CD4-positive, alpha-beta memory T cell (primary cell): ENCODE results near the gene EEFSEC. TPM values are rescaled to one million over a fixed set of nuclear protein-coding genes. Genes with fewer than 3 reads are reported as not detected.
A peak's percentile ranks its signal among the peaks of the same experiment; 100 is the strongest.

Source experiments
- CTCF ChIA-PET: fragments of 350-600 bp; sonication (Branson Sonifier 250); formaldehyde crosslinking; loops from one replicate; lab custom pipeline; 2021; ENCODE audit warnings: inconsistent platforms; ENCODE audit not compliant: partially characterized antibody; lab: Charles Lee
- POLR2A ChIA-PET: fragments of 350-600 bp; sonication (Branson Sonifier 250); formaldehyde crosslinking; loops from one replicate; lab custom pipeline; 2021; ENCODE audit not compliant: partially characterized antibody; lab: Charles Lee
- DNase-seq, 5 donors: peaks; one replicate each; pipeline versions ENCODE4 v3.0.0 to v3.0.0-alpha.2; 2020 to 2022; ENCODE audit warnings: mixed read lengths in 1 of 5
- H3K27ac ChIP-seq: one replicate; pipeline ENCODE4 v1.7.0; 2013; ENCODE audit warnings: low read depth, low read length
- H3K27me3 ChIP-seq: 2 replicates; pipeline ENCODE4 v1.7.0; 2013; ENCODE audit warnings: mild to moderate bottlenecking, low read length, moderate library complexity; ENCODE audit not compliant: insufficient read depth
- H3K36me3 ChIP-seq: 2 replicates; pipeline ENCODE4 v1.7.0; 2013; ENCODE audit warnings: mild to moderate bottlenecking, low read length, moderate library complexity; ENCODE audit not compliant: insufficient read depth
- H3K4me1 ChIP-seq: 2 replicates; pipeline ENCODE4 v1.7.0; 2013; ENCODE audit warnings: mild to moderate bottlenecking, low read length, moderate library complexity; ENCODE audit not compliant: insufficient read depth
- H3K4me3 ChIP-seq, 2 donors: one replicate each; pipeline ENCODE4 v1.7.0; 2013; ENCODE audit warnings: low read length in 2 of 2, mild to moderate bottlenecking in 1 of 2
- H3K9me3 ChIP-seq, 2 donors: one replicate each; pipeline ENCODE4 v1.7.0; 2013; ENCODE audit warnings: low read length in 2 of 2, control low read depth in 1 of 2; ENCODE audit not compliant: control insufficient read depth in 1 of 2
- H3K27ac Mint-ChIP-seq, 7 donors: one replicate each; pipeline ENCODE4 v1.8.0; 2020 to 2021; ENCODE audit warnings: mixed read lengths in 7 of 7, mild to moderate bottlenecking in 6 of 7, inconsistent platforms in 3 of 7, moderate library complexity in 3 of 7
- H3K27me3 Mint-ChIP-seq, 2 donors: one replicate each; pipeline ENCODE4 v1.8.0; 2020 to 2021; ENCODE audit warnings: mixed read lengths in 2 of 2
- H3K36me3 Mint-ChIP-seq, 2 donors: one replicate each; pipeline ENCODE4 v1.8.0; 2020 to 2021; ENCODE audit warnings: mixed read lengths in 2 of 2, inconsistent platforms in 1 of 2, mild to moderate bottlenecking in 1 of 2
- H3K4me1 Mint-ChIP-seq, 4 donors: one replicate each; pipeline ENCODE4 v1.8.0; 2020 to 2021; ENCODE audit warnings: mixed read lengths in 4 of 4, mild to moderate bottlenecking in 1 of 4
- H3K4me3 Mint-ChIP-seq, 8 donors: one replicate each; pipeline ENCODE4 v1.8.0; 2020 to 2021; ENCODE audit warnings: mixed read lengths in 8 of 8, mild to moderate bottlenecking in 7 of 8, moderate library complexity in 6 of 8, inconsistent platforms in 3 of 8
- H3K9me3 Mint-ChIP-seq, 8 donors: one replicate each; pipeline ENCODE4 v1.8.0; 2020 to 2021; ENCODE audit warnings: mixed read lengths in 8 of 8, mild to moderate bottlenecking in 5 of 8, inconsistent platforms in 3 of 8, moderate library complexity in 1 of 8
- intact Hi-C: fragments of 100-400 bp; cut with micrococcal nuclease; formaldehyde crosslinking; loops from one replicate; pipeline ENCODE4 v1.15.1; 2023
- polyA plus RNA-seq, 2 donors: library from polyadenylated mRNA; unstranded; fragments of 300-500 nt; fragmentation: Illumina TruSeq; gene quantifications; one replicate each; pipeline ENCODE4 v1.2.3, GENCODE V29; 2021
- total RNA-seq, 2 experiments: library from RNA; stranded (reverse); gene quantifications; one replicate each; pipeline ENCODE4 v1.2.3, GENCODE V29; 2021

EEFSEC gene
- total and polyA plus RNA-seq, 4 experiments from 2014 or later, result 14.0 to 24.9 (median 17.1) TPM

GRCh38 chr3:128166971-128167453 is 13.7 kb downstream of the EEFSEC start:
- intact Hi-C loops, result no loop called here
- CTCF ChIA-PET, result no interaction called here
- H3K4me1 ChIP-seq, result no peaks in the 10 kb centered on the region
- H3K36me3 ChIP-seq, result no peaks in the 10 kb centered on the region
- no peak overlapping the region for H3K27ac Mint-ChIP-seq
- DNase-seq, result no peak
- H3K27me3 Mint-ChIP-seq, result no peaks in the 10 kb centered on the region
- H3K27me3 ChIP-seq, result no peaks in the 10 kb centered on the region
- H3K4me3 Mint-ChIP-seq, result no peak overlapping the region
- H3K36me3 Mint-ChIP-seq, result peaks cover 5 to 31% of the 10 kb centered on the region in 2 donors
- no peak overlapping the region for H3K27ac ChIP-seq
- H3K4me3 ChIP-seq, result no peak overlapping the region
- peaks cover 0 to 3% (median 0%) of the 10 kb centered on the region in 8 donors for H3K9me3 Mint-ChIP-seq
- H3K9me3 ChIP-seq, result no peaks in the 10 kb centered on the region
- peaks cover 17 to 39% (median 21%) of the 10 kb centered on the region in 4 donors for H3K4me1 Mint-ChIP-seq
- POLR2A ChIA-PET, result no interaction called here

- Histone ChIP-seq H3K27me3 (no peaks in the 10 kb centered on the region), H3K4me3 (no peak overlapping the region), H3K27ac (no peak overlapping the region), H3K4me1 (no peaks in the 10 kb centered on the region), H3K9me3 (no peaks in the 10 kb centered on the region), H3K36me3 (no peaks in the 10 kb centered on the region)
- intact Hi-C loops, result no loop called here
- peaks cover 0 to 3% (median 0%) of the 10 kb centered on the region in 8 donors for H3K9me3 Mint-ChIP-seq
- no peaks in the 10 kb centered on the region for H3K27me3 Mint-ChIP-seq
- no peak for DNase-seq
- POLR2A ChIA-PET, result no interaction called here
- no peak overlapping the region for H3K27ac Mint-ChIP-seq
- no peak overlapping the region for H3K4me3 Mint-ChIP-seq
- peaks cover 1 to 25% of the 10 kb centered on the region in 2 donors for H3K36me3 Mint-ChIP-seq
- H3K4me1 Mint-ChIP-seq, result peaks cover 15 to 34% (median 18%) of the 10 kb centered on the region in 4 donors
- CTCF ChIA-PET, result no interaction called here
Measured at GRCh38 chr3:128167646-128167972, 14.3 kb downstream of the EEFSEC start.

GRCh38 chr3:128167973-128168674 is 14.8 kb downstream of the EEFSEC start:
- no peaks in the 10 kb centered on the region for H3K27me3 ChIP-seq
- Mint-ChIP-seq H3K36me3 (peaks cover 1 to 20% of the 10 kb centered on the region in 2 donors), H3K4me3 (no peak overlapping the region), H3K9me3 (peaks cover 0 to 3% (median 0%) of the 10 kb centered on the region in 8 donors), H3K27me3 (no peaks in the 10 kb centered on the region), H3K27ac (no peak overlapping the region), H3K4me1 (peaks cover 15 to 34% (median 19%) of the 10 kb centered on the region in 4 donors)
- ChIA-PET POLR2A (no interaction called here), CTCF (no interaction called here)
- H3K4me1 ChIP-seq, result no peaks in the 10 kb centered on the region
- H3K9me3 ChIP-seq, result no peaks in the 10 kb centered on the region
- no peak for DNase-seq
- no peak overlapping the region for H3K27ac ChIP-seq
- intact Hi-C loops, result no loop called here
- no peak overlapping the region for H3K4me3 ChIP-seq
- H3K36me3 ChIP-seq, result no peaks in the 10 kb centered on the region

- no peak for DNase-seq
- no peak overlapping the region for H3K4me3 Mint-ChIP-seq
- Histone ChIP-seq H3K4me3 (no peak overlapping the region), H3K27ac (no peak overlapping the region), H3K36me3 (no peaks in the 10 kb centered on the region), H3K4me1 (no peaks in the 10 kb centered on the region), H3K27me3 (no peaks in the 10 kb centered on the region), H3K9me3 (no peaks in the 10 kb centered on the region)
- ChIA-PET POLR2A (no interaction called here), CTCF (no interaction called here)
- H3K27me3 Mint-ChIP-seq, result no peaks in the 10 kb centered on the region
- intact Hi-C loops, result no loop called here
- peaks cover 1 to 20% of the 10 kb centered on the region in 2 donors for H3K36me3 Mint-ChIP-seq
- H3K27ac Mint-ChIP-seq, result peak overlapping the region in 1 of 7 donors; percentile 7
- peaks cover 0 to 3% (median 0%) of the 10 kb centered on the region in 8 donors for H3K9me3 Mint-ChIP-seq
- peaks cover 17 to 34% (median 24%) of the 10 kb centered on the region in 4 donors for H3K4me1 Mint-ChIP-seq
Measured at GRCh38 chr3:128168836-128169235, 15.6 kb downstream of the EEFSEC start.

GRCh38 chr3:128170866-128171516 is 17.7 kb downstream of the EEFSEC start:
- Mint-ChIP-seq H3K4me3 (no peak overlapping the region), H3K27ac (no peak overlapping the region), H3K27me3 (no peaks in the 10 kb centered on the region), H3K36me3 (peaks cover 1 to 15% of the 10 kb centered on the region in 2 donors), H3K9me3 (no peaks in the 10 kb centered on the region), H3K4me1 (peaks cover 18 to 48% (median 27%) of the 10 kb centered on the region in 4 donors)
- ChIA-PET POLR2A (no interaction called here), CTCF (interaction anchor here (1.1 to 1.3 kb wide), 2 partner anchors 8 to 151 kb away, joined by 4 to 6 read pairs; no protein-coding TSS in a partner anchor)
- no peaks in the 10 kb centered on the region for H3K36me3 ChIP-seq
- no peak overlapping the region for H3K4me3 ChIP-seq
- no peaks in the 10 kb centered on the region for H3K9me3 ChIP-seq
- no peaks in the 10 kb centered on the region for H3K4me1 ChIP-seq
- DNase-seq, result no peak
- H3K27me3 ChIP-seq, result no peaks in the 10 kb centered on the region
- H3K27ac ChIP-seq, result no peak overlapping the region
- intact Hi-C loops, result no loop called here

- H3K36me3 Mint-ChIP-seq, result peaks cover 1 to 7% of the 10 kb centered on the region in 2 donors
- Histone ChIP-seq H3K36me3 (no peaks in the 10 kb centered on the region), H3K4me3 (no peak overlapping the region), H3K27ac (no peak overlapping the region), H3K9me3 (no peaks in the 10 kb centered on the region), H3K4me1 (no peaks in the 10 kb centered on the region), H3K27me3 (no peaks in the 10 kb centered on the region)
- no peak for DNase-seq
- ChIA-PET POLR2A (no interaction called here), CTCF (no interaction called here)
- no peak overlapping the region for H3K4me3 Mint-ChIP-seq
- H3K27ac Mint-ChIP-seq, result peak overlapping the region in 1 of 7 donors; percentile 7
- peaks cover 19 to 52% (median 26%) of the 10 kb centered on the region in 4 donors for H3K4me1 Mint-ChIP-seq
- H3K9me3 Mint-ChIP-seq, result no peaks in the 10 kb centered on the region
- intact Hi-C loops, result no loop called here
- H3K27me3 Mint-ChIP-seq, result no peaks in the 10 kb centered on the region
Measured at GRCh38 chr3:128173200-128173599, 19.9 kb downstream of the EEFSEC start.

GRCh38 chr3:128173849-128174248 is 20.6 kb downstream of the EEFSEC start:
- POLR2A ChIA-PET, result no interaction called here
- intact Hi-C loops, result no loop called here
- H3K27ac ChIP-seq, result no peak overlapping the region
- H3K27ac Mint-ChIP-seq, result peak overlapping the region in 1 of 7 donors; percentile 9
- no peaks in the 10 kb centered on the region for H3K27me3 Mint-ChIP-seq
- no peaks in the 10 kb centered on the region for H3K36me3 ChIP-seq
- no peaks in the 10 kb centered on the region for H3K9me3 ChIP-seq
- no peaks in the 10 kb centered on the region for H3K9me3 Mint-ChIP-seq
- H3K4me3 Mint-ChIP-seq, result no peak overlapping the region
- CTCF ChIA-PET, result interaction anchor here (0.9 kb wide), 1 partner anchor 16 kb away, joined by 3 read pairs; no protein-coding TSS in a partner anchor
- H3K4me3 ChIP-seq, result no peak overlapping the region
- no peaks in the 10 kb centered on the region for H3K27me3 ChIP-seq
- no peaks in the 10 kb centered on the region for H3K4me1 ChIP-seq
- H3K36me3 Mint-ChIP-seq, result peaks cover 1 to 3% of the 10 kb centered on the region in 2 donors
- no peak for DNase-seq
- H3K4me1 Mint-ChIP-seq, result peaks cover 19 to 52% (median 26%) of the 10 kb centered on the region in 4 donors
